GM08714 (cell line): ENCODE data around the gene SGSM1.

Experiments
- H3K4me3 ChIP-seq: fragments of 200-500 bp; sonication (Bioruptor generic); 2 replicates; pipeline ENCODE4 v1.5.1; 2014; ENCODE audit warnings: mild to moderate bottlenecking, low read length, inconsistent platforms
- ZNF274 ChIP-seq: IDR thresholded peaks from 2 replicates; pipeline ENCODE4 v1.6.1; 2012; ENCODE audit warnings: mild to moderate bottlenecking, low read depth, low read length

The SGSM1 gene

DNA sequence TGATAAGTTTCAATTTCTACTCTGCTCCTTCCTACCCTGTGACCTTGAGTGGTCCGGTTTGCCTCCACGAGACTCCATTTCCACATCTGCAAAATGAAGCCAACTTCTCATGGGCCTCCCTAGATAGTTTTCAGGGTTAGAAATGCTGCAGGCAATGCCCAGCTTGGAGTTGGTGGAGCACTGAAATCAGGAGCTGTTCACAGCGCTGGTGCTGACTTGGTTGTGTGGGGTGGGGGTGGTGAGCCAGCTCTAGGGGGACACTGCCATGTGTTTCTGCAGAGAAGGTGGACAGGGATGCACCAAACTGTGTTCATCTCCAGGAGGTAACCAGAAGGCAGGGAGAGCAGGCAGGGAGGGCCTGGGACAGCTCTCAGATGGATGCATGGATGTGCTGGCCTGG is 37.0 kb downstream of the SGSM1 start:
- TF ChIP-seq ZNF274 = no peak
- H3K4me3 ChIP-seq = no peak overlapping the region

DNA sequence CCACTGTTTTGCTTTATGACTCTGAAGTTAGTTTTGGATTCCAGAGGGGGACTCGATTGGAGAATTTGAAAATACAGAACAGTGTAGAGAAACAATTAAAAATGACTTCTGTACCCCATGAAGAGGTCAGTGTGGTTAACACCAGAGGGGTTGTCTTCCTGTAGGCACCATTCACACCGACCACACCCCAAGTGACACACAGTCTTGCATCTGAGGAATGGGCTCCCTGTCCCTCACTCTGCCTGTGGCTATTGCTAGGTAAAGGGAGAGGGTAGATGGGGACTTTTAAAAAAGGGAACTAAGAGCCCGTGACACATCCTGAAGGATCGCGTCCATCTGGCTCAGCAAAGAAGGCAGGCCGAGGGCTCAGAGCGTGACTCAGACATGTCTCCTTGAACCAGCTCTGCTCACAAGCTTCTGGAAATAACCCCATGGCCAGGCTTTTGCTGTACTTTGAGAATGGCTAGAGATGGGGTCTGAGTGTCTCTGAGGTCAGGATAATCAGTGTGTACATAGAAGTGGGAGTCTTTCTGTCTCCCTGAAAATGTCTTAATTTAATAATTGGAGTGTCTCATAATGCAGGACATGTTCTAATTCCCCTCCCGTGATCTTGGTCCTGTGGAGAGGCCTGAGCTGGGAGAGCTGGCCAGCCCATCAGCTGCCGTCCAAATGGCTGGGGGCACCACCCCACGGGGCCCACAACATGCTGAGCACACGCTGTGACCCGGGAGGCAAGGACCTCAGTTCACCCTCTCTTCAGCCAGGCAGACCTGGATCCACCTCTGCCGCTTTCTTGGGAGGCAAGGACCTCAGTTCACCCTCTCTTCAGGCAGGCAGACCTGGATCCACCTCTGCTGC is 39.3 kb downstream of the SGSM1 start:
- TF ChIP-seq ZNF274 = no peak
- H3K4me3 ChIP-seq = no peak overlapping the region

DNA sequence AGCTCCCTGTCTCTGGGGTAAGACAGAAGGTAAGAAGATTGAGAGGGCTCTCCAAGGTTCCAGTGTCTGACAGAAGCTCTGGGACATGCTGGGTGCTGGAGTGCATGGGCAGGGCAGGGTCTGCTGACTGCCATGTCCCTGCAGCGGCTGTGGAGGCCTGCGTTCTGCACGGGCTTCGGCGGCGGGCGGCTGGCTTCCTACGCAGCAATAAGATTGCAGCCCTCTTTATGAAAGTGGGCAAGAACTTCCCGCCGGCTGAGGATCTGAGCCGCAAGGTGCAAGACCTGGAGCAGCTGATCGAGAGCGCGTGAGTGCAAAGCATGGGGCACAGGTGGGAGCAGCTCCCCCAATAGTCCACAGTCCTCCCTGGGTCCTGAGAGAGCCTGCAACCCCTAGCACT is 41.5 kb downstream of the SGSM1 start:
- TF ChIP-seq ZNF274 = no peak
- no peak overlapping the region for H3K4me3 ChIP-seq

DNA sequence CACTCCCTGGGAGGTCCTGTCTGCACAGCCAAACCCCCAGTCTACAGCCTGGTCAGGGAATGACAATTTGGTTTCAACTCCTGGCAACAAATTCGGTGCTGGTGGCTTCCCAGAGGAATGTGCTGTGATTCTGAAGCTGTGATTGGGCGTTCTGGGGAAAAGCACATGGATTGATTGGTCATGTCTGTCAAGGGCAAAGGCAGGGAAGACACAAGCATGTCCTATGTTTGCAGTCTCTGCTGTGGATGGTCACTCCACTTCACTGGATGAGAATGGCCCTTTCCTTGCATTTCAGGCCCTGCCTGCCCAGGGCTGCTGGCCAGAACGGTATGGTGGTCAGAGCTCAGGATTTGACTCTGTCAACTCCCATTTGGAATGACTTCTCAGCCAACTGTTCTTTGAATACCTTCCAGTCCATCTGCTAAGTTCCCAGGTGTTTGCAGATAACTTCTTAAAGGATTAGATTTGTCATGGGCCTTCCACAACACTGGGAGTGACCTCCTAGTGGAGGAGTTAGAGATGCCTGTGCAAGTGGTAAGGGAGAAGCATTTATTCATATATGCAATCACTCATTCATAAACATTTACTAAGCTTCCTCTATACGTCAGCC is 42.7 kb downstream of the SGSM1 start:
- TF ChIP-seq ZNF274 = no peak
- no peak overlapping the region for H3K4me3 ChIP-seq

DNA sequence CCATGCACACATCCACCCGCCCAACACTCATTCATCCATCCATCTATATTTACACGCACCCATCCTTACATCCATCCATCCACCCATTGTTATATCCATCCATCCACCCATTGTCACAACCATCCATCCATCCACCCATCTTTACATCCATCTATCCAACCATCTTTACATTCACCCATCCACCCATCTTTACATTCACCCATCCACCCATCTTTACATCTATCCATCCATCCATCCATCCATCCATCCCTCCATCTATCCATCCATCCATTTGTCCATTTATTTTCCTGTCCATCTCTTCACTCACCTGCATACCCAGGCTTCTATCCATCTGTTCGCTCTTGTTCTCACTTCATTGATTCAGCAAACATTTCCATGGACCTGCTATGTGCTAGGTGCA is 49.8 kb downstream of the SGSM1 start:
- TF ChIP-seq ZNF274 = no peak
- H3K4me3 ChIP-seq = no peak overlapping the region

DNA sequence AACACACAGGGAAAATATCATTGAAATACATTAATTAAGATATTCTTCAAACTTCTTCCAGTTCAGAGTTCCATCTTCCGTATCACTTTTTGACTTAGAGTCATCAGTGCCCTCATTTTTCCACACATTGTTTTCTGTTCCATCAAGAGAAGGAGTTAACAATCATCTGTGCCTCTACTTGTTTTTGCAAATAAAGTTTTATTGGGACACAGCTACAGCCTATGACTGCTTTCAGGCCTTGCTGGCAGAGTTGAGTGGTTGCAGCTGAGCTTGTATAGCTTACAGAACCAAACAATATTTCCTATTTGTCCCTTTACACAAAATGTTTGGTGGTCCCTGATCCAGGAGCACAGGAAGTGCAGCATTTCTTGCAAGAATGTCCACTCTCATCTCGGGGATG is 51.6 kb downstream of the SGSM1 start:
- no peak for TF ChIP-seq ZNF274

DNA sequence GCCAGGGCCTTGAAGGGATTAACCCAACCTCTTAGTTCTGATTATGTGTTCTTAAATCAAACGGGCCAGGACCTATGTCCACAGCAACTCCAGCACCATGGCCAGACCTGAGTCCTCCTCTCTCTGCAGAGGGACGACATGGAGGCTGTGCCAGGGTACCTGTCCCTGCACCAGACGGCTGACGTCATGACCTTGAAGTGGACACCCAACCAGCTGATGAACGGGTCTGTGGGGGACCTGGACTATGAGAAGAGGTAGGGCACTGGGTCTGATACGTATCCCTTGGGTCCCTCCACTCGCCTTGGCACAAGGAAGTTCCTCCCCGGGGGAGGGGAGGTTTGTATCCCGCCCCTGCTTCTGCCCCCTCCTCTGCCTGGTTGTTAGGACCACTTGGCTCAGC is 53.6 kb downstream of the SGSM1 start:
- TF ChIP-seq ZNF274 = no peak

More for the DNA sequence above, 51.6 kb downstream of the SGSM1 start:
- H3K4me3 ChIP-seq = no peak overlapping the region

DNA sequence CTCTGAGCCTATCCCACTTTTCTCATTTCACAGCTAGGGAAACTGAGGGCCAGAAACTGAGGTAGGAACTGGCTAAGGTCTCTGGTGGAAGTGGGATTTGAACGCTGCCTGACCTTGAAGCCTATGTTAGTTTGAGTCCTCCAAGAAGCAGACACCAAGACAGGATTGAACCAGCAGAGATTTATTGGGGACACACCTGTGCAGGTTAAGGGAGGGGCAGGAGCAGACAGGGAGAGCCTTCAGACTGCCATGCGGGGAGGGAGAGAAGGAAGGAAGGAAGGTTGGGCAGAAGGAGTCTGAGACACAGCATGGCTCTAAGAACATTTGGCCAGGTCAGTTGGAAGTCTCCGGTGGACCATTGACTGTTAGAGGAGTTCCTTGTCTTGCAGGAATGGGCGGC is 59.5 kb downstream of the SGSM1 start:
- no peak overlapping the region for H3K4me3 ChIP-seq
- no peak for TF ChIP-seq ZNF274

More for the DNA sequence above, 53.6 kb downstream of the SGSM1 start:
- no peak overlapping the region for H3K4me3 ChIP-seq

DNA sequence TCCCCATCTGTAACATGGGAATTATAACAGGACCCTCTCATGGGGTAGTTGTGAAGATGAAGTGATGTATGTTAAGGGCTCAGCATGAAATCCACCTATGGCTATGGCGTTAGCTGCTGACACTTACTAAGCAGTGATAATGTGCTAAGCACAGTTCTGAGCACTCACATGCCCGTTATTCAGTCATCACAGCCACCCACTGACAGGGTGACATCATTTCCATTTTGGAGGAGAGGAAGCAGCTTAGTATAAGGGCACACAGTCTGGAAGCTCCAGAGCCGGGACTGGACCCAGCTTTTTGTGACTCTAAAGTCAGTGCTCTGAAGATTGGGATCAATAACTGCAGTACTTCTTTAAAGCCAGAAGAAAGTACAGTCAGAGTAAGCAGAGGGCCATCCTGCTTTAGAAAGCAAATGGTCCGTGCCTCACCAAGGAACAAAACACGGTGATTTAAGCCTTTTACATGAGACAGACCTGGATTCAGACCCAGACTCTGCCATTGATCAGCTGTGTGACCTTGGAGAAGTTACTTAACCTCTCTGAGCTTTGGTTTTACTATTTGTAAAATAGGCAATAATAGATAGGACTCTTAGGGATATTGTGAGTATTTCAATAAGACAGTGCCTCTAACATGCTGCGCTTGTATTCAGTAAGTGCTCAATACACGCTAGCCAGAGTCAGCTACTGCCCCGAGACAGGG is 61.5 kb downstream of the SGSM1 start:
- TF ChIP-seq ZNF274 = no peak
- no peak overlapping the region for H3K4me3 ChIP-seq

DNA sequence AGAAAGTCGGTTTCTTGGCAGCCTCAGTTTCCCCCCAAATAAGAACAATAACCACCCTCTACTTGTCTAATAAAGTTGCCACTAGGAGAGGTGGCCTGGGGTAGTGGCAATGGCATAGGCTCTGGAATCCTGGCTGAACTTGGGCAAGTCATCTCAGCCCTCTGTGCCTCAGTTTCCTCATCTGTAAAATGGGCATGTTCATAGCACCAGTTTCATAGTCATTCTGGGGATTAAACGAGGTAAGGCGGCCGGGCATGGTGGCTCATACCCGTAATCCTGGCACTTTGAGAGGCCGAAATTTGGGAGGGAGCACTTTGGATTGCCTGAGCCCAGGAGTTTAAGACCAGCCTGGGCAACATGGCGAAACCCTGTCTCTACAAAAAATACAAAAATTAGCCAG is 63.0 kb downstream of the SGSM1 start:
- TF ChIP-seq ZNF274 = no peak
- H3K4me3 ChIP-seq = no peak overlapping the region

DNA sequence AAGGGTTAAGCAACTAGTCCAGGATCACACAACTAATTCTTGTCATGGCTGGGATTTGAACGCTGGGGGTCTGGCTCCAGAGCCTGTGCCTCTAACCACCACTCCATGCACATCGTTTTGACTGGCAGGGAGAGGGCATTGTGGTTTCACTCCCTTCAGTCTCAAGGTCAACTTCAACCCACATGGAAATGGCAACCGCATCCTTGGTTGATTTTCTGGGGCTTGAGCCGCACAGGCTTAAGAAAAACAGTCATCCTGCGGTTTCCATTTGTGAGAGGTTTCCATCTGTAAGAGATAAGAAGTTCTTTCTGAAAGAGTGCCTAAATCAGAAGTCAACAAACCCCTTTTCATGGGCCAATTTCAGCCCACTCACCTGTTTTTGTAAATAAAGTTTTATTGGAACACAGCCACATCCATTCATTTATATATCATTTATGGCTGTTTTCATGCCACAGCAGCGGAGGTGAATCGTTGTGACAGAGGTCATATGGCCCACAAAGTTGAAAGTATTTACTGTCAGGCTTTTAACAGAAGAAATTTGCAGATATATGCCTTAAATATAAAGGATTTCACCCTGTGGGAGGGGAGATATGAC is 65.7 kb downstream of the SGSM1 start:
- no peak overlapping the region for H3K4me3 ChIP-seq
- no peak for TF ChIP-seq ZNF274

DNA sequence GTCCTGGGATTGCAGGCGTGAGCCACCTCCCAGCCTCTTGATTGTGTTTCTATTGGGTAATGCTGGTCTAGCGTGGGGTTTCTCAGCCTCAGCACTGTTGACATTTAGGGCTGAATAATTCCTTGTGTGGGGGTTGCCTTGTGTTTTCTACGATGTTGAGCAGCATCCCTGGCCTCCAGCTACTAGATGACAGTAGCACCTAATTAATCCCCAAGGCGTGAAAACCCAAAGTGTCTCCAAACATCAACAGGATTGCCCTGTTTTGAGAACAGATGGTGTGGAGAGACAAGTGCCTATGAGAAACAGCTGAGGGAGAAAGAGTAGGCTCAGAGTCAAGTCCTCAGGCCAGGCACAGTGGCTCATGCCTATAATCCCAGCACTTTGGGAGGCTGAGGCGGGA is 67.2 kb downstream of the SGSM1 start:
- no peak for TF ChIP-seq ZNF274
- no peak overlapping the region for H3K4me3 ChIP-seq

DNA sequence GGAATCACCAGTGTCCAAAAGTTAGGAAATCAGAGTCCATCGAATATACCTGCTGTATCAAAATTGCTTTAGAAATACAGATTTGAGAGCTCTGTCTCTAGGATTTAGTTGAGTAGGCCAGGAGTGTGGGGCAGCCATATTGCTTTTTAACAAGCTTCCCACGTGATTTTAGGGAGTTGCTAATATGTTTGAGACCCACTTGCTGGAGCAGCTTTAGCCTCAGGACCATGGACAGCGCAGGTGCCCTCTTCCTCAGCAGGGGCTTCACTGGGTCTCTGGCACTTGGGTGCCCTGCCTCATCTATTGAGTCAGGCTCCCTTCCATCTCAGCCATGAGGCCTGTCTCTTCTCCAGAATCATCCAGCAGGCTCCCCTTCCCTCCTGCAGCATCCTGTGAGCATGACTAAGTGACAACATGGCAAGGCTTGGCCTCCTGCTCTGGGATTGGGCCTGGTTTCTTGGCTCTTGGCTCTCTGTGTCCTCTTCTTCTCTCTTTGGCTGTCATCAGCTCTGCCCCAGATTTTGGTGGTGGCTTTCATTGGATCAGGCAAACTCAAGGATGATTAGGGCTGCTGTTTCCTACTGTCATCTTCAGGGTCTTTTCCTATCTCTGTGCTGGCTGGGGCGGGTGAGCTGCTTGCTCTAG is 70.0 kb downstream of the SGSM1 start:
- H3K4me3 ChIP-seq = no peak overlapping the region

DNA sequence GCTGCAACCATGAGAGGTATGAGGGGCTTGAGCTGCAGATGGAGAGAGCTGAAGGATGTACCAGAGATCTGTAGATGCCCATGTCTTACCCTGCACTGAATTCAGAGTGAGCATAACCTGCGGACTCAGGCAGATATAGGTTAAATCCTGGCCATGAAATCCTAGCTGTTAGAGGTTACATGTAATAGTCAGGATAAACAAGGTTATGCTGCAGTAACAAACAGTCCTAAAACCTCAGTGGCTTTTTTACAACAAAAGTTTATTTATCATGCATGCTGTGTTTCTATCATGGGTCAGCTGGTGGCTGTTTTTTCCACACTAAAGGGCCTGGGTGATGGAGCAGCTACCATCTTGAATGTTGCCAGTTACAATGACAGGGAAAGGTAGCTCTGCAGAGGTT is 70.7 kb downstream of the SGSM1 start:
- no peak for TF ChIP-seq ZNF274
- no peak overlapping the region for H3K4me3 ChIP-seq

More for the DNA sequence above, 70.0 kb downstream of the SGSM1 start:
- no peak for TF ChIP-seq ZNF274
